DND-41 (cell line): ENCODE data around the gene LAMP1.

Experiments used
- EZH2 ChIP-seq: IDR thresholded peaks from 3 replicates; pipeline ENCODE4 v1.6.1; 2012; ENCODE audit warnings: borderline replicate concordance, low read depth, mild to moderate bottlenecking, moderate library complexity, low read length, inconsistent platforms; ENCODE audit not compliant: severe bottlenecking
- TF ChIP-seq, protein P1 (sequence below): IDR thresholded peaks from 2 replicates; pipeline ENCODE4 v1.5.1; 2012; ENCODE audit warnings: borderline replicate concordance, low read length, moderate library complexity, mild to moderate bottlenecking; ENCODE audit not compliant: poor library complexity, severe bottlenecking; ENCODE audit errors: extremely low read depth

DNA sequence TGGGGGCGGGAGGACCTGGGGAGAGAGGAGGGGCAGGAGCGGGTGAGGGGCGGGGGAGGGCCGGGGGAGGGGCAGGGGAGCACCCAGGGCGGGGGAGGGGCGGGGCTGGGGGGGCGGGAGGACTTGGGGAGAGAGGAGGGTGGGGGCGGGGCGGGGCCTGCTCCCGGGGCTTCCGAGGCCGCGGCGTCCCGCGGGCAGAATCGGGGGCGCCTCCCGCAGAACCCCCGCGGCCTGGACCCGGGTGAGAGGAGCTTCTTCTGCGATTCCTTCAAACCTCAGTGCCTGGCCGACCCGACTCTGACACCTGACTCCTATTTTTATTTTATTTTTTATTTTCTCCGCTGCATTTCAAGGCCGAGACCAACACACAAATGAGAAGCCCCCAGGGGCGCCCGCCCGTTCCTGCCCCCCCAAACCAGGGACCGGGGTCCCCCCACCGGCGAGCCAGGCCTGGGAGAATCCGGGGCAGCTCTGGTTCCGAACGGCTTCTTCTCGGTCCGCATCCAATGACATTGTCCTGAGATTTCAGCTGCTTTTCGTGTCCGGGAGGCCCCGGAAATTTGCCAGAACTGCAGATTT lies 67.4 kb downstream of the LAMP1 start:
- TF ChIP-seq, protein P1, sequence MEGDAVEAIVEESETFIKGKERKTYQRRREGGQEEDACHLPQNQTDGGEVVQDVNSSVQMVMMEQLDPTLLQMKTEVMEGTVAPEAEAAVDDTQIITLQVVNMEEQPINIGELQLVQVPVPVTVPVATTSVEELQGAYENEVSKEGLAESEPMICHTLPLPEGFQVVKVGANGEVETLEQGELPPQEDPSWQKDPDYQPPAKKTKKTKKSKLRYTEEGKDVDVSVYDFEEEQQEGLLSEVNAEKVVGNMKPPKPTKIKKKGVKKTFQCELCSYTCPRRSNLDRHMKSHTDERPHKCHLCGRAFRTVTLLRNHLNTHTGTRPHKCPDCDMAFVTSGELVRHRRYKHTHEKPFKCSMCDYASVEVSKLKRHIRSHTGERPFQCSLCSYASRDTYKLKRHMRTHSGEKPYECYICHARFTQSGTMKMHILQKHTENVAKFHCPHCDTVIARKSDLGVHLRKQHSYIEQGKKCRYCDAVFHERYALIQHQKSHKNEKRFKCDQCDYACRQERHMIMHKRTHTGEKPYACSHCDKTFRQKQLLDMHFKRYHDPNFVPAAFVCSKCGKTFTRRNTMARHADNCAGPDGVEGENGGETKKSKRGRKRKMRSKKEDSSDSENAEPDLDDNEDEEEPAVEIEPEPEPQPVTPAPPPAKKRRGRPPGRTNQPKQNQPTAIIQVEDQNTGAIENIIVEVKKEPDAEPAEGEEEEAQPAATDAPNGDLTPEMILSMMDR, result no peak
- TF ChIP-seq EZH2, result no peak
